SIG-M5 treated with dmso at 0.1 percent for 504 hours (cell line): ENCODE measurements around the gene NPR3.

Experiments
- DNase-seq: peaks from one replicate; lab custom pipeline; 2025; ENCODE audit not compliant: unreplicated experiment; lab: John Stamatoyannopoulos, UW

The NPR3 gene

GRCh38 chr5:32805971-32806638 lies 95.0 kb downstream of the NPR3 start:
- no peak for DNase-seq

GRCh38 chr5:32808783-32809182 lies 97.7 kb downstream of the NPR3 start:
- no peak for DNase-seq

- no peak for DNase-seq
Measured at GRCh38 chr5:32810804-32811203, 99.7 kb downstream of the NPR3 start.

GRCh38 chr5:32812399-32812798 lies 101.3 kb downstream of the NPR3 start:
- DNase-seq = no peak

- DNase-seq = no peak
Measured at GRCh38 chr5:32814141-32814540, 103.0 kb downstream of the NPR3 start.

- DNase-seq = no peak
Measured at GRCh38 chr5:32814620-32815019, 103.5 kb downstream of the NPR3 start.

- DNase-seq = no peak
Measured at GRCh38 chr5:32827981-32828380, 116.9 kb downstream of the NPR3 start.

- DNase-seq = no peak
Measured at GRCh38 chr5:32828492-32828891, 117.4 kb downstream of the NPR3 start.

GRCh38 chr5:32831624-32832023 lies 120.5 kb downstream of the NPR3 start:
- DNase-seq = no peak

- no peak for DNase-seq
Measured at GRCh38 chr5:32833127-32833526, 122.0 kb downstream of the NPR3 start.

GRCh38 chr5:32833663-32834062 lies 122.5 kb downstream of the NPR3 start:
- no peak for DNase-seq

GRCh38 chr5:32834251-32834650 lies 123.1 kb downstream of the NPR3 start:
- no peak for DNase-seq

GRCh38 chr5:32836176-32836575 lies 125.1 kb downstream of the NPR3 start:
- no peak for DNase-seq

- DNase-seq = no peak
Measured at GRCh38 chr5:32837211-32837610, 126.1 kb downstream of the NPR3 start.

GRCh38 chr5:32839106-32839505 lies 128.0 kb downstream of the NPR3 start:
- no peak for DNase-seq

GRCh38 chr5:32840606-32841005 lies 129.5 kb downstream of the NPR3 start:
- DNase-seq = no peak
